Keratinocyte (primary cell): ENCODE data around the gene CD2AP.

Experiments used
- EZH2 ChIP-seq: IDR thresholded peaks from one replicate; pipeline ENCODE4 v1.6.1; 2012; ENCODE audit warnings: inconsistent platforms, mild to moderate bottlenecking, low read length, moderate library complexity
- TF ChIP-seq, protein P1 (sequence below), 3 experiments: IDR thresholded peaks in 1 of 3; conservative IDR thresholded peaks in 1 of 3; optimal IDR thresholded peaks in 1 of 3; 2 replicates in 2 of 3; 3 replicates in 1 of 3; pipeline versions ENCODE3 to v1.5.1; 2011; ENCODE audit warnings: low read length in 3 of 3, mild to moderate bottlenecking in 3 of 3, moderate library complexity in 2 of 3, control low read depth in 1 of 3, inconsistent platforms in 1 of 3; ENCODE audit not compliant: insufficient read depth in 2 of 3; ENCODE audit errors: extremely low read depth in 1 of 3

DNA sequence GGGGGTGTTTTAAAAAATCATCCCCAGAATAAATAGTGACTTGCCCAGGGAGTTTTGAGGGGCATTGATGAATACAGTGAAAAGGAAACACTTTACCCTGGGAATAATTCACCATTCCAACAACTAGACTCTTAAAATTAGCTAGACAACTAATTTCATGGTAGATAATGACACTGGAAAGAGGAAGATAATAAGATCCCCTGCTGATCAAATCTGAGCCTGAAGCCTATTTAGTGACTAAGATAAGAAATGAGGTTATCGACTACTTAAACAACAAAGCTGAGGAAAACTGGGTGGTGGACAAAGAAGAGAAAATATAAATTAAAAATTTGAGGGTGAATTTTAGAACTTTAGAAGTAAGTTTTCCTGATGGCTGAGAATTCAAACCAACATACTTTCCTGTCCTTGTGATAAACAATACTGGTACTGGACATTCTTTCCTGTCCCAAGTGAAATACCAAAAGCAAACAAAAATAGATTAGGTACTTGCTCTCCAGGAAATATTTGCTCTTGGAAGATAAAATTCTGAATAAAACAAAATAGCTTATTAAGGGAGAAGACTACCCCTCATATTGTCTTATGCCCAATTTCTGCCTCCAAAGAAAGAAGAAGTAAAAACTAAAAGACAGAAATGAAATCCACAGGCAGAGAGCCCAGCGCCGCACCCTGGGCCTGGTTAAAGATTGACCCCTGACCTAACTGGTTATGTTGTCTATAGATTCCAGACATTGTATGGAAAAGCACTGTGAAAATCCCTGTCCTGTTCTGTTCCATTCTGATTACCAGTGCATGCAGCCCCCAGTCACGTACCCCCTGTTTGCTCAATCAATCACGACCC, 156.8 kb downstream of the CD2AP start:
- TF ChIP-seq, protein P1, sequence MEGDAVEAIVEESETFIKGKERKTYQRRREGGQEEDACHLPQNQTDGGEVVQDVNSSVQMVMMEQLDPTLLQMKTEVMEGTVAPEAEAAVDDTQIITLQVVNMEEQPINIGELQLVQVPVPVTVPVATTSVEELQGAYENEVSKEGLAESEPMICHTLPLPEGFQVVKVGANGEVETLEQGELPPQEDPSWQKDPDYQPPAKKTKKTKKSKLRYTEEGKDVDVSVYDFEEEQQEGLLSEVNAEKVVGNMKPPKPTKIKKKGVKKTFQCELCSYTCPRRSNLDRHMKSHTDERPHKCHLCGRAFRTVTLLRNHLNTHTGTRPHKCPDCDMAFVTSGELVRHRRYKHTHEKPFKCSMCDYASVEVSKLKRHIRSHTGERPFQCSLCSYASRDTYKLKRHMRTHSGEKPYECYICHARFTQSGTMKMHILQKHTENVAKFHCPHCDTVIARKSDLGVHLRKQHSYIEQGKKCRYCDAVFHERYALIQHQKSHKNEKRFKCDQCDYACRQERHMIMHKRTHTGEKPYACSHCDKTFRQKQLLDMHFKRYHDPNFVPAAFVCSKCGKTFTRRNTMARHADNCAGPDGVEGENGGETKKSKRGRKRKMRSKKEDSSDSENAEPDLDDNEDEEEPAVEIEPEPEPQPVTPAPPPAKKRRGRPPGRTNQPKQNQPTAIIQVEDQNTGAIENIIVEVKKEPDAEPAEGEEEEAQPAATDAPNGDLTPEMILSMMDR (optimal IDR thresholded peaks at IDR 0.05 in 1 of 3, IDR thresholded peaks at IDR 0.05 in 1 of 3, conservative IDR thresholded peaks at IDR 0.05 in 1 of 3; ENCODE audit: extremely low read depth in 1 of 3, insufficient read depth in 2 of 3, low read length in 3 of 3), result no peak
- TF ChIP-seq EZH2, result no peak
